Measurements from ENCODE around the gene GCGR. TPM values are rescaled to one million over a fixed set of nuclear protein-coding genes. Genes with fewer than 3 reads are reported as not detected.
A peak's percentile ranks its signal among the peaks of the same experiment; 100 is the strongest.

The GCGR gene
- total and polyA plus RNA-seq, 10 of the 15 experiments (the other 5 are each of a cell fraction or from before 2014, with no cell fraction given), result not detected

- Histone ChIP-seq H3K36me3 (ENCODE audit: control insufficient read depth in 2 of 2, insufficient read depth in 2 of 2, low read length in 1 of 2) (no peaks in the 10 kb centered on the region), H3K9ac (ENCODE audit: control insufficient read depth, insufficient read depth, low read length) (no peak overlapping the region), H3K4me1 (ENCODE audit: control insufficient read depth, insufficient read depth, low read length) (no peaks in the 10 kb centered on the region), H3K27ac (ENCODE audit: control insufficient read depth, insufficient read depth) (no peak overlapping the region), H3K27me3 (replicated peaks in 1 of 2; ENCODE audit: control insufficient read depth in 2 of 2, insufficient read depth in 2 of 2, low read length in 1 of 2) (no peaks in the 10 kb centered on the region), H4K20me1 (ENCODE audit: control insufficient read depth, insufficient read depth) (no peaks in the 10 kb centered on the region), H3K79me2 (ENCODE audit: control insufficient read depth, insufficient read depth, low read length) (no peaks in the 10 kb centered on the region), H3K4me3 (no peak overlapping the region), H3K4me2 (ENCODE audit: control insufficient read depth, insufficient read depth) (no peak overlapping the region), H2AFZ (ENCODE audit: control insufficient read depth, low read depth, low read length) (no peak overlapping the region), H3K9me3 (replicated peaks; ENCODE audit: control insufficient read depth, insufficient read depth, low read length) (no peaks in the 10 kb centered on the region; the same call in 2 of the 3 replicates)
- ChIA-PET POLR2A (no interaction called here), RAD21 (ENCODE audit: unreplicated experiment) (no interaction called here), SMC1A (ENCODE audit: uncharacterized antibody, unreplicated experiment) (no interaction called here), CTCF (no interaction called here)
- no peak for DNase-seq (ENCODE audit: low read depth, low spot score)
- 78% methylated on average over 7 of the region's 8 CpGs for WGBS (ENCODE audit: insufficient coverage, insufficient replicate concordance, low lambda C conversion rate, missing lambda C conversion rate)
- intact Hi-C loops (cut with micrococcal nuclease; ENCODE audit: unreplicated experiment) (no loop called here), in situ Hi-C loops (cut with MboI) (no loop called here)
- ATAC-seq, result no peak
- BruUV-seq (replicated peaks), result no TSS peak
- TF ChIP-seq NBN (IDR thresholded peaks at IDR 0.05) (0 out of 2 replicates have a peak, but pooled peaks have one; percentile 24), PAX5 (IDR thresholded peaks at IDR 0.05; ENCODE audit: borderline replicate concordance, low read depth, low read length) (no peak), PKNOX1 (IDR thresholded peaks at IDR 0.05) (no peak), STAT3 (IDR thresholded peaks at IDR 0.05; ENCODE audit: low read depth, low read length) (no peak)
- FAIRE-seq, result no peak
These were observed 11.0 kb upstream of the GCGR start for GRCh38 chr17:81792675-81793615.

- H3K4me1 ChIP-seq (ENCODE audit: control insufficient read depth, insufficient read depth, low read length), result no peaks in the 10 kb centered on the region
- intact Hi-C loops (cut with micrococcal nuclease; ENCODE audit: unreplicated experiment), result no loop called here
- no peak overlapping the region for H2AFZ ChIP-seq (ENCODE audit: control insufficient read depth, low read depth, low read length)
- no peaks in the 10 kb centered on the region; the same call in 2 of the 3 replicates for H3K9me3 ChIP-seq (replicated peaks; ENCODE audit: control insufficient read depth, insufficient read depth, low read length)
- POLR2A ChIA-PET, result no interaction called here
- H4K20me1 ChIP-seq (ENCODE audit: control insufficient read depth, insufficient read depth), result no peaks in the 10 kb centered on the region
- H3K9ac ChIP-seq (ENCODE audit: control insufficient read depth, insufficient read depth, low read length), result no peak overlapping the region
- no peak for FAIRE-seq
- 89% methylated on average over 3 of the region's 3 CpGs for WGBS (ENCODE audit: insufficient coverage, insufficient replicate concordance, low lambda C conversion rate, missing lambda C conversion rate)
- SMC1A ChIA-PET (ENCODE audit: uncharacterized antibody, unreplicated experiment), result no interaction called here
- no peak for DNase-seq (ENCODE audit: low read depth, low spot score)
- no peaks in the 10 kb centered on the region for H3K27me3 ChIP-seq (replicated peaks in 1 of 2; ENCODE audit: control insufficient read depth in 2 of 2, insufficient read depth in 2 of 2, low read length in 1 of 2)
- H3K36me3 ChIP-seq (ENCODE audit: control insufficient read depth in 2 of 2, insufficient read depth in 2 of 2, low read length in 1 of 2), result no peaks in the 10 kb centered on the region
- H3K27ac ChIP-seq (ENCODE audit: control insufficient read depth, insufficient read depth), result no peak overlapping the region
- H3K4me2 ChIP-seq (ENCODE audit: control insufficient read depth, insufficient read depth), result no peak overlapping the region
- RAD21 ChIA-PET (ENCODE audit: unreplicated experiment), result no interaction called here
- H3K4me3 ChIP-seq, result no peak overlapping the region
- in situ Hi-C loops (cut with MboI), result no loop called here
- no peak for ATAC-seq
- CTCF ChIA-PET, result no interaction called here
- no peaks in the 10 kb centered on the region for H3K79me2 ChIP-seq (ENCODE audit: control insufficient read depth, insufficient read depth, low read length)
- BruUV-seq (replicated peaks), result no TSS peak
- TF ChIP-seq PAX5 (IDR thresholded peaks at IDR 0.05; ENCODE audit: borderline replicate concordance, low read depth, low read length) (no peak), RUNX3 (IDR thresholded peaks at IDR 0.05; ENCODE audit: low read length) (no peak), CBFB (IDR thresholded peaks at IDR 0.05; ENCODE audit: low read depth) (no peak), KDM1A (IDR thresholded peaks at IDR 0.05; ENCODE audit: borderline replicate concordance) (no peak), MEF2B (IDR thresholded peaks at IDR 0.05; ENCODE audit: partially characterized antibody, poor library complexity, severe bottlenecking) (no peak), EZH2 (IDR thresholded peaks at IDR 0.05; ENCODE audit: borderline replicate concordance, control insufficient read depth, low read depth, low read length) (no peak), RAD21 (IDR thresholded peaks at IDR 0.05; ENCODE audit: insufficient read depth, low read depth, low read length) (no peak), BCL3 (IDR thresholded peaks at IDR 0.05; ENCODE audit: borderline replicate concordance, insufficient read depth, low read depth, low read length, poor library complexity, severe bottlenecking) (no peak), RELA (IDR thresholded peaks at IDR 0.05; ENCODE audit: borderline replicate concordance, partially characterized antibody) (no peak), NFYA (IDR thresholded peaks at IDR 0.05; ENCODE audit: borderline replicate concordance, low read depth, low read length) (no peak), NFXL1 (IDR thresholded peaks at IDR 0.05; ENCODE audit: borderline replicate concordance) (no peak), MTA2 (IDR thresholded peaks at IDR 0.05; ENCODE audit: low read depth) (no peak), HCFC1 (IDR thresholded peaks at IDR 0.05; ENCODE audit: low read length) (no peak)
These were observed 9.9 kb upstream of the GCGR start for GRCh38 chr17:81794074-81794476.
